Measurements from ENCODE around the gene PTPRJ.
"Not testable (repeated sequence)": the region's sequence is repeated elsewhere in the genome, so short reads cannot be mapped to it uniquely, and the experiment has no call there.

Gene PTPRJ

GRCh38 chr11:47980088-47980906 lies at the start of gene PTPRJ:
Gene PTPRJ, plus strand, starts transcription at chr11:47980559. Its CDS starts 354 bp downstream, at chr11:47980913.
- TF ChIP-seq CTCF (conservative IDR thresholded peaks at IDR 0.05; ENCODE audit: low read depth, low read length): no peak
- DNase-seq (ENCODE audit: low read depth): peak; percentile 60
- peak within 1 kb of the TSS; percentile 74 for H3K4me3 ChIP-seq (ENCODE audit: low read depth, low read length)

GRCh38 chr11:47932544-47932943 lies 47.8 kb upstream of the PTPRJ start:
- no peak for TF ChIP-seq CTCF (conservative IDR thresholded peaks at IDR 0.05; ENCODE audit: low read depth, low read length)
- no peak for DNase-seq (ENCODE audit: low read depth)
- no peak overlapping the region for H3K4me3 ChIP-seq (ENCODE audit: low read depth, low read length)

GRCh38 chr11:47933797-47934196 lies 46.6 kb upstream of the PTPRJ start:
- DNase-seq (ENCODE audit: low read depth); H3K4me3 ChIP-seq (ENCODE audit: low read depth, low read length): not testable (repeated sequence)

- no peak for DNase-seq (ENCODE audit: low read depth)
- TF ChIP-seq CTCF (conservative IDR thresholded peaks at IDR 0.05; ENCODE audit: low read depth, low read length): no peak
- H3K4me3 ChIP-seq (ENCODE audit: low read depth, low read length): no peak overlapping the region
Measured at GRCh38 chr11:47938791-47939560, 41.4 kb upstream of the PTPRJ start.

- no peak for TF ChIP-seq CTCF (conservative IDR thresholded peaks at IDR 0.05; ENCODE audit: low read depth, low read length)
- no peak overlapping the region for H3K4me3 ChIP-seq (ENCODE audit: low read depth, low read length)
- no peak for DNase-seq (ENCODE audit: low read depth)
Measured at GRCh38 chr11:47940904-47941649, 39.3 kb upstream of the PTPRJ start.

- no peak for TF ChIP-seq CTCF (conservative IDR thresholded peaks at IDR 0.05; ENCODE audit: low read depth, low read length)
- DNase-seq (ENCODE audit: low read depth): peak; percentile 36
- no peak overlapping the region for H3K4me3 ChIP-seq (ENCODE audit: low read depth, low read length)
Measured at GRCh38 chr11:47941907-47942558, 38.3 kb upstream of the PTPRJ start.
